Mesothelial cell of epicardium (in vitro differentiated cells): Measurements from ENCODE around the gene CALHM5. TPM values are rescaled to one million over a fixed set of nuclear protein-coding genes. Genes with fewer than 3 reads are reported as not detected.

ENCODE experiments used
- DNase-seq, 2 experiments: peaks; one replicate each; pipeline ENCODE4 v3.0.0; 2021; ENCODE audit warnings: low spot score in 2 of 2; ENCODE audit not compliant: unreplicated experiment in 2 of 2
- H3K27ac Mint-ChIP-seq: 2 replicates; pipeline ENCODE4 v1.8.0; 2021; ENCODE audit warnings: mixed read lengths
- H3K27me3 Mint-ChIP-seq: 2 replicates; pipeline ENCODE4 v1.8.0; 2021; ENCODE audit warnings: low read depth, mixed read lengths
- H3K36me3 Mint-ChIP-seq: 2 replicates; pipeline ENCODE4 v1.8.0; 2021; ENCODE audit warnings: mixed read lengths
- H3K4me1 Mint-ChIP-seq: 2 replicates; pipeline ENCODE4 v1.8.0; 2021; ENCODE audit warnings: mixed read lengths
- H3K4me3 Mint-ChIP-seq: 2 replicates; pipeline ENCODE4 v1.8.0; 2021; ENCODE audit warnings: mild to moderate bottlenecking, moderate library complexity, mixed read lengths
- H3K9me3 Mint-ChIP-seq: 2 replicates; pipeline ENCODE4 v1.8.0; 2021; ENCODE audit warnings: mixed read lengths
- total RNA-seq: library from RNA; stranded (reverse); gene quantifications from 3 replicates; pipeline ENCODE4 v1.2.1, GENCODE V29; 2021
- TF ChIP-seq, protein P1 (sequence below): fragments of 200-600 bp; sonication (generic); IDR thresholded peaks from one replicate; pipeline ENCODE4 v1.5.0; 2021; ENCODE audit warnings: antibody characterized with exemption; ENCODE audit not compliant: unreplicated experiment

The CALHM5 gene
- total RNA-seq, 1 donor from 2014 or later, result 1.7 TPM

DNA sequence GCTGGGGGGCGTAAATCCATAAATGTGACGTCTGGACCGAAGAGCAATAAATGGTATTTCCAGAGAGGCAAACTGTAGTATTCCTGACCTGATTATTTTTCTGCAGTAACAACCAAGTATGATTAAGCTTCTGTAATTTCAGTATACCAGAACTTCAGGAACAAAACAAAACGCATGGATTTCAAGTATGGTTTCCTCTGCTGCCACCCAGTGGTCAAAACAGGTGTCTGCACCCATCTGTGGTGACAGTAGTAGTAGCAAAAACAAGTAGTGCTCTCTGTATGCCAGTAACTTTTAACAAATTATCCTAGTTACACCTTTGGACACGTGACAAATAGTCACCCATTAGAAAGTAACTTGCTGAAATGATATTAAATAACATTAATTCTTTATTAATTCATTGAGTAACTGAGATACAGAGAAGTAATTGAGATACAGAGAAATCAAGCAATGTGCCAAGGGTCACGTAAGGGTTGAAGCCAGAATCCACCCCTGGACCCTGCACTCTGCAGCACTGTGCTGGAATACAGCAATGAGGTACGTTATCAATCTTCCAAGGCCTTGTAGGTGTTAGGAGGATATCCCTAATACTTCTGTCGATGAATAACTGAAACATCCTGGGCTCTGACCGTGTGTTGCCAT is 50.1 kb downstream of the CALHM5 start:
- H3K4me3 Mint-ChIP-seq, result no peak overlapping the region
- TF ChIP-seq, protein P1, sequence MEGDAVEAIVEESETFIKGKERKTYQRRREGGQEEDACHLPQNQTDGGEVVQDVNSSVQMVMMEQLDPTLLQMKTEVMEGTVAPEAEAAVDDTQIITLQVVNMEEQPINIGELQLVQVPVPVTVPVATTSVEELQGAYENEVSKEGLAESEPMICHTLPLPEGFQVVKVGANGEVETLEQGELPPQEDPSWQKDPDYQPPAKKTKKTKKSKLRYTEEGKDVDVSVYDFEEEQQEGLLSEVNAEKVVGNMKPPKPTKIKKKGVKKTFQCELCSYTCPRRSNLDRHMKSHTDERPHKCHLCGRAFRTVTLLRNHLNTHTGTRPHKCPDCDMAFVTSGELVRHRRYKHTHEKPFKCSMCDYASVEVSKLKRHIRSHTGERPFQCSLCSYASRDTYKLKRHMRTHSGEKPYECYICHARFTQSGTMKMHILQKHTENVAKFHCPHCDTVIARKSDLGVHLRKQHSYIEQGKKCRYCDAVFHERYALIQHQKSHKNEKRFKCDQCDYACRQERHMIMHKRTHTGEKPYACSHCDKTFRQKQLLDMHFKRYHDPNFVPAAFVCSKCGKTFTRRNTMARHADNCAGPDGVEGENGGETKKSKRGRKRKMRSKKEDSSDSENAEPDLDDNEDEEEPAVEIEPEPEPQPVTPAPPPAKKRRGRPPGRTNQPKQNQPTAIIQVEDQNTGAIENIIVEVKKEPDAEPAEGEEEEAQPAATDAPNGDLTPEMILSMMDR, result peak; percentile 94
- peaks cover 46% of the 10 kb centered on the region for H3K4me1 Mint-ChIP-seq
- DNase-seq, result peak; percentile 33 to 82
- H3K9me3 Mint-ChIP-seq, result no peaks in the 10 kb centered on the region
- no peaks in the 10 kb centered on the region for H3K36me3 Mint-ChIP-seq
- peak overlapping the region; percentile 15 for H3K27ac Mint-ChIP-seq
- peaks cover 10% of the 10 kb centered on the region for H3K27me3 Mint-ChIP-seq

DNA sequence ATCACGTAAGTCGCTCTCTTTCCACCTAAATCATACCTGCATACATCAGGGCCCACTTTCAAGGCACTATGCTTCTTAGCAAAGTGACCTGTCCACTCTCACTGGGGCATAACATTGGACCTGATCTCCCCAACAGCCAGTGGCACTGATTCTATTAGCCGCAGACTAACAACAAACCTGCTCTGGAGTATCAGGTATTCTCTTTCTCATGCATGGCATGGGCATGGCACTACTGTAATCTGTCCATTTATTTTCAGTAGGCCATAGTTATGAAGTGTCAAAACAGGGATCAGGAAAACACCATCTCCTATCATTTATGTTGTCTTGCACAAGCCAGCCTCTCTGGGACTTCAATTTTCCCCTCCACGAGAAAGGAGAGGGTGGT is 50.6 kb downstream of the CALHM5 start:
- peak overlapping the region; percentile 86 for H3K27ac Mint-ChIP-seq
- no peak overlapping the region for H3K4me3 Mint-ChIP-seq
- no peaks in the 10 kb centered on the region for H3K9me3 Mint-ChIP-seq
- TF ChIP-seq, protein P1, result no peak
- no peak for DNase-seq
- peaks cover 45% of the 10 kb centered on the region for H3K4me1 Mint-ChIP-seq
- peaks cover 15% of the 10 kb centered on the region for H3K27me3 Mint-ChIP-seq
- H3K36me3 Mint-ChIP-seq, result no peaks in the 10 kb centered on the region

DNA sequence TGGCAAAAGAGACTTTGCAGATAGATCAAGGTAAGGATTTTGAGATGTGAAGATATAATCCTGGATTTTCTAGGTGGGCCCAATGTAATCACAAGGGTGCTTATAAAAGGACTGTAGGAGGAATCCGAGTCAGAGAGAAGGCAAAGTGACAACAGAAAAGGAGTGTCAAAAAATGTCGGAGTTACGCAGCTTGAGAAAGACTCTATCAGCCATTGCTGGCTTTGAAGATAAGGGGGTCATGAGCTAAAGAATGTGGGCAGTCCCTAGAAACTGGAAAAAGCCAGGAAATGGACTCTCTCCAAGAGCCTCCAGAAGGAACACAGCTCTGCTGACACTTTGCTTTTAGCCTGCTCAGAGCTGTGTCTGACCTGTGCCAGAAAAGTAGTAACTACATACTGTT is 51.2 kb downstream of the CALHM5 start:
- Mint-ChIP-seq H3K27me3 (peaks cover 15% of the 10 kb centered on the region), H3K36me3 (no peaks in the 10 kb centered on the region), H3K27ac (peak overlapping the region; percentile 86), H3K4me3 (no peak overlapping the region), H3K9me3 (no peaks in the 10 kb centered on the region), H3K4me1 (peaks cover 40% of the 10 kb centered on the region)
- DNase-seq, result no peak
- TF ChIP-seq, protein P1, result no peak

DNA sequence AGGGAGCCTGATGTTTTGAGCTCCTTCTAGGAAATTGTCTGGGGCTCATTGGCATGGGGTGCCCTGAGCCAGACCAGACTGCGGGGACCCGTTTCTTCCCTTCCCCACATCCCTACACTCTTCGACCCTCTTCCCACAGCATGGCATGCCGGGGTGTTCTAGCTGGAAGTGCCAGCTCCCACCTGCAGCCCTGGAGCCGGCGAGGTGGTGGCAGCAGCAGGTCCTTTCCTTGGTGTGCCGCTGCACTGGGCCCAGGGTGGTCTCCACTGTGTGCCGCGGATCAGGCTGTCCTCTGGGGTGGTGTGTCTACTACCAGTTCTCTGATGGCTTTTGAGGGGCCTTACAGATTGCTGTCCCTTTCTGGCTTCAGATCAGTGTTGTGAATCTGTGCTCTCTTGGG is 52.4 kb downstream of the CALHM5 start:
- no peak overlapping the region for H3K27ac Mint-ChIP-seq
- H3K27me3 Mint-ChIP-seq, result peaks cover 15% of the 10 kb centered on the region
- no peak overlapping the region for H3K4me3 Mint-ChIP-seq
- TF ChIP-seq, protein P1, result no peak
- no peaks in the 10 kb centered on the region for H3K9me3 Mint-ChIP-seq
- H3K36me3 Mint-ChIP-seq, result no peaks in the 10 kb centered on the region
- no peak for DNase-seq
- peaks cover 30% of the 10 kb centered on the region for H3K4me1 Mint-ChIP-seq

DNA sequence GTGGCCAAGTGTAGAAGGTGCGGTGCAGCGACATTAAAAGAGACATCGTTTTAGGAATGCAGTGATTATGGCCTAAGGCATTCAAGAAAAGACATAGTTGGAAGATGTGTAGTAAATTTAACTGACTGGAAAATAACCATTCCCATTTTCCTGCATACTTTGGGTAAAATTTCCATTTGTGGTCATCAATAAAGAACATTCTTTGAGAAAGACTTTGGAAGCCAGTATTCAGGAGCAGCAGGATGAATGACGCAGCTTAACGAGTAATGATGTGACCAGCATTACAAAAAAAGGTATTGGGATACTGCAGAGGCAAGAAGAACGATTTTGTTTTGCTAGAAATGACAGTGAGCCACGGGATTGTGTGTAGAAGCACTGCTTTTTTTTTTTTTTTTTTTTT is 52.9 kb downstream of the CALHM5 start:
- H3K27ac Mint-ChIP-seq, result no peak overlapping the region

More for the DNA sequence above, 52.9 kb downstream of the CALHM5 start:
- H3K36me3 Mint-ChIP-seq, result no peaks in the 10 kb centered on the region
- TF ChIP-seq, protein P1, result no peak
- no peaks in the 10 kb centered on the region for H3K9me3 Mint-ChIP-seq
- H3K27me3 Mint-ChIP-seq, result peaks cover 15% of the 10 kb centered on the region
- peaks cover 25% of the 10 kb centered on the region for H3K4me1 Mint-ChIP-seq
- no peak for DNase-seq
- H3K4me3 Mint-ChIP-seq, result no peak overlapping the region
